Mesothelial cell of epicardium (in vitro differentiated cells): ENCODE measurements around the gene STARD13. TPM values are rescaled to one million over a fixed set of nuclear protein-coding genes. Genes with fewer than 3 reads are reported as not detected.

Source experiments
- DNase-seq, 2 experiments: peaks; one replicate each; pipeline ENCODE4 v3.0.0; 2021; ENCODE audit warnings: low spot score in 2 of 2; ENCODE audit not compliant: unreplicated experiment in 2 of 2
- H3K27ac Mint-ChIP-seq: 2 replicates; pipeline ENCODE4 v1.8.0; 2021; ENCODE audit warnings: mixed read lengths
- H3K27me3 Mint-ChIP-seq: 2 replicates; pipeline ENCODE4 v1.8.0; 2021; ENCODE audit warnings: low read depth, mixed read lengths
- H3K36me3 Mint-ChIP-seq: 2 replicates; pipeline ENCODE4 v1.8.0; 2021; ENCODE audit warnings: mixed read lengths
- H3K4me1 Mint-ChIP-seq: 2 replicates; pipeline ENCODE4 v1.8.0; 2021; ENCODE audit warnings: mixed read lengths
- H3K4me3 Mint-ChIP-seq: 2 replicates; pipeline ENCODE4 v1.8.0; 2021; ENCODE audit warnings: mild to moderate bottlenecking, moderate library complexity, mixed read lengths
- H3K9me3 Mint-ChIP-seq: 2 replicates; pipeline ENCODE4 v1.8.0; 2021; ENCODE audit warnings: mixed read lengths
- CTCF ChIP-seq: fragments of 200-600 bp; sonication (generic); IDR thresholded peaks from one replicate; pipeline ENCODE4 v1.5.0; 2021; ENCODE audit warnings: antibody characterized with exemption; ENCODE audit not compliant: unreplicated experiment
- total RNA-seq: library from RNA; stranded (reverse); gene quantifications from 3 replicates; pipeline ENCODE4 v1.2.1, GENCODE V29; 2021

STARD13 gene
- total RNA-seq, 1 donor from 2014 or later = 23.0 TPM

GRCh38 chr13:33070713-33071112 is 214.8 kb downstream of the STARD13 start:
- Mint-ChIP-seq H3K27ac (no peak overlapping the region), H3K4me1 (no peaks in the 10 kb centered on the region), H3K27me3 (no peaks in the 10 kb centered on the region), H3K4me3 (no peak overlapping the region), H3K36me3 (no peaks in the 10 kb centered on the region), H3K9me3 (no peaks in the 10 kb centered on the region)
- no peak for DNase-seq
- no peak for TF ChIP-seq CTCF

GRCh38 chr13:33069365-33069764 is 216.2 kb downstream of the STARD13 start:
- H3K9me3 Mint-ChIP-seq = no peaks in the 10 kb centered on the region
- DNase-seq = no peak
- no peak overlapping the region for H3K4me3 Mint-ChIP-seq
- no peak for TF ChIP-seq CTCF
- H3K27ac Mint-ChIP-seq = no peak overlapping the region
- peaks cover 2% of the 10 kb centered on the region for H3K4me1 Mint-ChIP-seq
- no peaks in the 10 kb centered on the region for H3K36me3 Mint-ChIP-seq
- no peaks in the 10 kb centered on the region for H3K27me3 Mint-ChIP-seq

- H3K27me3 Mint-ChIP-seq = no peaks in the 10 kb centered on the region
- H3K27ac Mint-ChIP-seq = no peak overlapping the region
Observed at GRCh38 chr13:33066329-33066728, 219.2 kb downstream of the STARD13 start.

GRCh38 chr13:33060815-33061214 is 224.7 kb downstream of the STARD13 start:
- no peak for TF ChIP-seq CTCF
- no peak overlapping the region for H3K4me3 Mint-ChIP-seq
- no peaks in the 10 kb centered on the region for H3K36me3 Mint-ChIP-seq
- H3K27ac Mint-ChIP-seq = no peak overlapping the region
- peaks cover 6% of the 10 kb centered on the region for H3K4me1 Mint-ChIP-seq
- H3K9me3 Mint-ChIP-seq = no peaks in the 10 kb centered on the region
- no peaks in the 10 kb centered on the region for H3K27me3 Mint-ChIP-seq
- no peak for DNase-seq

More at GRCh38 chr13:33066329-33066728, 219.2 kb downstream of the STARD13 start:
- TF ChIP-seq CTCF = no peak
- Mint-ChIP-seq H3K9me3 (no peaks in the 10 kb centered on the region), H3K4me1 (peaks cover 2% of the 10 kb centered on the region), H3K36me3 (no peaks in the 10 kb centered on the region), H3K4me3 (no peak overlapping the region)
- DNase-seq = no peak

GRCh38 chr13:33058776-33059327 is 226.7 kb downstream of the STARD13 start:
- no peaks in the 10 kb centered on the region for H3K36me3 Mint-ChIP-seq
- H3K4me3 Mint-ChIP-seq = no peak overlapping the region
- no peak overlapping the region for H3K27ac Mint-ChIP-seq
- no peaks in the 10 kb centered on the region for H3K9me3 Mint-ChIP-seq
- H3K27me3 Mint-ChIP-seq = no peaks in the 10 kb centered on the region
- no peak for DNase-seq
- TF ChIP-seq CTCF = no peak
- H3K4me1 Mint-ChIP-seq = peaks cover 4% of the 10 kb centered on the region
